ENCODE data around the gene PWP2.

The PWP2 gene

DNA sequence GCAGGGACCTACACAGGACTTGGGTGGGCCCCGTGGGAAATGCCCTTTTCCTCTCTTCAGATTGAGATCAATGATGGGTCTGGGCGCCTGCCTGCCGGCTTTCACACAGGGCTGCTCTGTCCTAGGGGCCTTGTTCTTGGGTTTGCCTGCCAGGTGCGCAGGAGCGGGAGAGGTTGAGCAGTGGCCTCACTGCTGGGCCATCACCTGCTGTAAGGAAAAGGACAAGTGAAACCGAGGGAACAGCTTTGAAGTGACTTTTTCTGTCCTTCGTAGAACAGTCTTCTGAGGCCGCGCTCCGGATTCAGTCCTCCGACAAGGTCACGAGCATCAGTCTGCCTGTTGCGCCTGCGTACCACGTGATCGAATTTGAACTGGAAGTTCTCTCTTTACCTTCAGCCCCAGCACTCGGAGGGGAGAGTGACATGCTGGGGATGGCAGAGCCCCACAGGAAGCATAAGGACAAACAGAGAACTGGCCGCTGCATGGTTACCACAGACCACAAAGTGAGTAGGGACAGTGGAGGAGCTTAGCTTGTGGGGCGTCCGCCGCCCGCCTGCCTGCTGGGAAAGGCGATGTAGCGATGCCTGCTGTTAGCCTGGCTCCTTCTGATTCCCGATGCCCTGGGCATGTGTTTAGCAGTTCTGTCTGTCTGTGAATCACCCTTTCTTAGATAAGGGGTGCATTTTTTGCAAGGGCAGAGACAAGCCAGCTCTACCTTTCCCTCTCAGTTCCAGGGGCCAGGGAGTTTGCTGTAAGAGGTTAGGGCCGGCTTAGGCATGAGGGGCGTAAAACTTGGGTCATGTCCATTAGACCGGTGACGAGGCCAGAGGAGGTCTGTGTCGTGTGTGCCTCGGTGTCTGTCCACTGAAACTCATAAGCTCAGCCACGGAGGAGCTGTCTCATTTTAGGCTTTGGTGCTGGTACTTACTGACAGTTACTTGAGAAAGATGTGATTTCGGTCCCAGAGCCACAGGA lies 19.5 kb upstream of the PWP2 start:
- no peak for ATAC-seq
- TF ChIP-seq ZNF8 (CRISPR knock-in tag; IDR thresholded peaks at IDR 0.05) (no peak), ZNF70 (CRISPR knock-in tag; IDR thresholded peaks at IDR 0.05) (no peak), RARB (CRISPR knock-in tag; IDR thresholded peaks at IDR 0.05) (no peak), BACH2 (CRISPR knock-in tag; IDR thresholded peaks at IDR 0.05; ENCODE audit: borderline replicate concordance) (no peak), ZFP3 (CRISPR knock-in tag; IDR thresholded peaks at IDR 0.05) (no peak), CREB5 (CRISPR knock-in tag; IDR thresholded peaks at IDR 0.05; ENCODE audit: low read depth) (no peak), ARNTL (CRISPR knock-in tag; IDR thresholded peaks at IDR 0.05; ENCODE audit: borderline replicate concordance, low read depth) (no peak), PPARA (CRISPR knock-in tag; IDR thresholded peaks at IDR 0.05; ENCODE audit: borderline replicate concordance) (no peak), TCF4 (CRISPR knock-in tag; IDR thresholded peaks at IDR 0.05; ENCODE audit: borderline replicate concordance) (no peak), ISL1 (CRISPR knock-in tag; IDR thresholded peaks at IDR 0.05) (no peak), ESRRG (CRISPR knock-in tag; IDR thresholded peaks at IDR 0.05) (no peak), ZC3H10 (CRISPR knock-in tag; IDR thresholded peaks at IDR 0.05) (no peak), TOX (CRISPR knock-in tag; IDR thresholded peaks at IDR 0.05; ENCODE audit: borderline replicate concordance) (no peak), ZFP30 (CRISPR knock-in tag; IDR thresholded peaks at IDR 0.05) (no peak), CSDC2 (CRISPR knock-in tag; IDR thresholded peaks at IDR 0.05) (no peak), SNAI2 (CRISPR knock-in tag; IDR thresholded peaks at IDR 0.05) (no peak)
- TF ChIP-seq, protein P1, sequence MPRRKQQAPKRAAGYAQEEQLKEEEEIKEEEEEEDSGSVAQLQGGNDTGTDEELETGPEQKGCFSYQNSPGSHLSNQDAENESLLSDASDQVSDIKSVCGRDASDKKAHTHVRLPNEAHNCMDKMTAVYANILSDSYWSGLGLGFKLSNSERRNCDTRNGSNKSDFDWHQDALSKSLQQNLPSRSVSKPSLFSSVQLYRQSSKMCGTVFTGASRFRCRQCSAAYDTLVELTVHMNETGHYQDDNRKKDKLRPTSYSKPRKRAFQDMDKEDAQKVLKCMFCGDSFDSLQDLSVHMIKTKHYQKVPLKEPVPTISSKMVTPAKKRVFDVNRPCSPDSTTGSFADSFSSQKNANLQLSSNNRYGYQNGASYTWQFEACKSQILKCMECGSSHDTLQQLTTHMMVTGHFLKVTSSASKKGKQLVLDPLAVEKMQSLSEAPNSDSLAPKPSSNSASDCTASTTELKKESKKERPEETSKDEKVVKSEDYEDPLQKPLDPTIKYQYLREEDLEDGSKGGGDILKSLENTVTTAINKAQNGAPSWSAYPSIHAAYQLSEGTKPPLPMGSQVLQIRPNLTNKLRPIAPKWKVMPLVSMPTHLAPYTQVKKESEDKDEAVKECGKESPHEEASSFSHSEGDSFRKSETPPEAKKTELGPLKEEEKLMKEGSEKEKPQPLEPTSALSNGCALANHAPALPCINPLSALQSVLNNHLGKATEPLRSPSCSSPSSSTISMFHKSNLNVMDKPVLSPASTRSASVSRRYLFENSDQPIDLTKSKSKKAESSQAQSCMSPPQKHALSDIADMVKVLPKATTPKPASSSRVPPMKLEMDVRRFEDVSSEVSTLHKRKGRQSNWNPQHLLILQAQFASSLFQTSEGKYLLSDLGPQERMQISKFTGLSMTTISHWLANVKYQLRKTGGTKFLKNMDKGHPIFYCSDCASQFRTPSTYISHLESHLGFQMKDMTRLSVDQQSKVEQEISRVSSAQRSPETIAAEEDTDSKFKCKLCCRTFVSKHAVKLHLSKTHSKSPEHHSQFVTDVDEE (CRISPR knock-in tag; IDR thresholded peaks at IDR 0.05), result no peak
- TF ChIP-seq, protein P2, sequence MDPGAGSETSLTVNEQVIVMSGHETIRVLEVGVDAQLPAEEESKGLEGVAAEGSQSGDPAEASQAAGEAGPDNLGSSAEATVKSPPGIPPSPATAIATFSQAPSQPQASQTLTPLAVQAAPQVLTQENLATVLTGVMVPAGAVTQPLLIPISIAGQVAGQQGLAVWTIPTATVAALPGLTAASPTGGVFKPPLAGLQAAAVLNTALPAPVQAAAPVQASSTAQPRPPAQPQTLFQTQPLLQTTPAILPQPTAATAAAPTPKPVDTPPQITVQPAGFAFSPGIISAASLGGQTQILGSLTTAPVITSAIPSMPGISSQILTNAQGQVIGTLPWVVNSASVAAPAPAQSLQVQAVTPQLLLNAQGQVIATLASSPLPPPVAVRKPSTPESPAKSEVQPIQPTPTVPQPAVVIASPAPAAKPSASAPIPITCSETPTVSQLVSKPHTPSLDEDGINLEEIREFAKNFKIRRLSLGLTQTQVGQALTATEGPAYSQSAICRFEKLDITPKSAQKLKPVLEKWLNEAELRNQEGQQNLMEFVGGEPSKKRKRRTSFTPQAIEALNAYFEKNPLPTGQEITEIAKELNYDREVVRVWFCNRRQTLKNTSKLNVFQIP (CRISPR knock-in tag; IDR thresholded peaks at IDR 0.05; ENCODE audit: borderline replicate concordance, low read depth), result no peak
- TF ChIP-seq, protein P3, sequence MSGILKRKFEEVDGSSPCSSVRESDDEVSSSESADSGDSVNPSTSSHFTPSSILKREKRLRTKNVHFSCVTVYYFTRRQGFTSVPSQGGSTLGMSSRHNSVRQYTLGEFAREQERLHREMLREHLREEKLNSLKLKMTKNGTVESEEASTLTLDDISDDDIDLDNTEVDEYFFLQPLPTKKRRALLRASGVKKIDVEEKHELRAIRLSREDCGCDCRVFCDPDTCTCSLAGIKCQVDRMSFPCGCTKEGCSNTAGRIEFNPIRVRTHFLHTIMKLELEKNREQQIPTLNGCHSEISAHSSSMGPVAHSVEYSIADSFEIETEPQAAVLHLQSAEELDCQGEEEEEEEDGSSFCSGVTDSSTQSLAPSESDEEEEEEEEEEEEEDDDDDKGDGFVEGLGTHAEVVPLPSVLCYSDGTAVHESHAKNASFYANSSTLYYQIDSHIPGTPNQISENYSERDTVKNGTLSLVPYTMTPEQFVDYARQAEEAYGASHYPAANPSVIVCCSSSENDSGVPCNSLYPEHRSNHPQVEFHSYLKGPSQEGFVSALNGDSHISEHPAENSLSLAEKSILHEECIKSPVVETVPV (CRISPR knock-in tag; IDR thresholded peaks at IDR 0.05), result no peak

DNA sequence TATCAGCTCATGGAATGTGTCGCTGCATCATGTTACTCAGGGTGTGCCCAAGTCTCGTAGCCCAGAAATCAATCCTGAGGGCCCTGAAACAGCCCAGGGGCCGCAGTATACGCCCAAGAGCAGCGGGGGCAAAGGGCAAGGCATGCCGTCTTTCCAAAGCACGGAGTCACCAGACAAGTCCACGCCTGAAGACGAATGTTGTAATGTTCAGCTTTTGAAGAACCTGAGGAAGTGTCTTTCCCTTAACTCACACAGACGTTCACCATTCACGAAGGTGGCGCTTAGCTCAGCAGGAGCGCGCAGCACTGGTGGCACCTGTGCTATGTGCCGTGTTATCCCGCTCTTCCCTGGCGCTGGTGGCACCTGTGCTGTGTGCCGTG lies 18.8 kb upstream of the PWP2 start:
- no peak for ATAC-seq
- TF ChIP-seq, protein P1 (CRISPR knock-in tag; IDR thresholded peaks at IDR 0.05), result no peak
- no peak for TF ChIP-seq CSDC2 (CRISPR knock-in tag; IDR thresholded peaks at IDR 0.05)
- TF ChIP-seq ZNF70 (CRISPR knock-in tag; IDR thresholded peaks at IDR 0.05), result no peak
- TF ChIP-seq ZNF565 (CRISPR knock-in tag; conservative IDR thresholded peaks at IDR 0.05; ENCODE audit: low read depth), result no peak
- TF ChIP-seq SNAI2 (CRISPR knock-in tag; IDR thresholded peaks at IDR 0.05), result no peak
- TF ChIP-seq OSR1 (CRISPR knock-in tag; IDR thresholded peaks at IDR 0.05), result no peak
- TF ChIP-seq TCF4 (CRISPR knock-in tag; IDR thresholded peaks at IDR 0.05; ENCODE audit: borderline replicate concordance), result no peak
- TF ChIP-seq GLIS3 (CRISPR knock-in tag; IDR thresholded peaks at IDR 0.05), result no peak
- no peak for TF ChIP-seq CREB5 (CRISPR knock-in tag; IDR thresholded peaks at IDR 0.05; ENCODE audit: low read depth)
- TF ChIP-seq ESRRG (CRISPR knock-in tag; IDR thresholded peaks at IDR 0.05), result no peak
- TF ChIP-seq PATZ1 (CRISPR knock-in tag; IDR thresholded peaks at IDR 0.05; ENCODE audit: borderline replicate concordance), result no peak
- no peak for TF ChIP-seq RARB (CRISPR knock-in tag; IDR thresholded peaks at IDR 0.05)
- no peak for TF ChIP-seq ZC3H10 (CRISPR knock-in tag; IDR thresholded peaks at IDR 0.05)
